D341Med (cell line): ENCODE measurements around the gene PNPLA1.
"Not testable (repeated sequence)": the region's sequence is repeated elsewhere in the genome, so short reads cannot be mapped to it uniquely, and the experiment has no call there.

Experiments used
- DNase-seq: peaks from one replicate; pipeline ENCODE4 v3.0.0; 2012; ENCODE audit warnings: low spot score

The PNPLA1 gene

DNA sequence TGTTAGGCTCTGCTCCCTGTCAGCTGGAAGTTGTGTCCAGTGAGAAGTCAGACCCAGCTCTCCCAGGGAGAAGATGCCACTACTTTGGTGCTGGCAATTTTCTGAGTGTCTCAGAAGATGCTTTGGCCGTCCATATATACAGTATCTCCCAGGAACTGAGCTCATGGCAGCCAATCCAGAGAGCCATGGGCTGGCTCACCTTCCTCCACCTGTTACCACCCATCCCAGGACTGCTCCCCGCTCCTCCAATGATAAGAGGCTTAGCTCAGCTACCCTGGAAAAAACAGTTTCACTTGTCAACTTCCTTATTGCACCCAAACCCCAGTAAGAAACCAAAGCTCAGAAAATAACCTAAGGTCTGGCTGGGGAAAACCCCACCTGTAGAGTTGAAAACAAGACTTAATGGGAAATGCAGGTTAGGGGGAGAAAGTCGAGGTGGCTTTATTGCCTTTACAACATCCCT lies 67.0 kb downstream of the PNPLA1 start, which contains the start of gene BNIP5:
TSS of gene BNIP5 (minus strand) at position 110 of the 463 bp plus-strand sequence. CDS start 6,198 bp downstream, outside the sequence.
- DNase-seq: no peak

DNA sequence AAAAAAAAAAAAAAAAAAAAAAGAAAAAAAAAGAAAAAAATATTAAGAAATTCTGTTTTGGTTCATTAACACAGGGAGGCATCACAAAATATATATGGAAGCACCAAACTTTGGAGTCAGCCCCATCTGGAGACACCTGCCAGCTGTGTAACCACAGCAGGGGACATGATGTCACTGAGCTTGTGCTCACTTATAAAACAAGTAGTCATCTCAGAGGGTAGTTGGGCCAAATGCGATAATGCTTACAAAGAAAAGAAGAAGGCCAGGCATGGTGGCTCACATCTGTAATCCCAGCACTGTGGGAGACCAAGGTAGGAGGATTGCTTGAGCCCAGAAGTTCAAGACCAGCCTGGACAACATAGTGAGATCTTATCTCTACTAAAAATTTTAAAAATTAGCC lies 68.0 kb downstream of the PNPLA1 start:
- no peak for DNase-seq

DNA sequence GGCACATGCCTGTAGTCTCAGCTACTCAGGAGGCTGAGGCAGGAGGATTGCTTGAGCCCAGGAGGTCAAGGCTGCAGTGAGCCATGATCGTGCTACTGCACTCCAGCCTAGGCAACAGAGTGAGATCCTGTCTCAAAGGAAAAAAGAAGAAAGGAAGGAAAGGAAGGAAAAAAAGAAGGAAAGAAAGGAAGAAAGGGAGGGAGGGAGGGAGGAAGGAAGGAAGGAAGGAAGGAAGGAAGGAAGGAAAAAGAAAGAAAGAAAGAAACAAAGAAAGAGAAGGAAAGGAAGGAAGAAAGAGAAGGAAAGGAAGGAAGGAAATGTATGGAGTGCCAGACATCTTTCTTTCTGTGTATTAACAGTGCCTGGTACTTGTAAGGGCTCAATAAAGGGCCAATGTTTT lies 68.4 kb downstream of the PNPLA1 start:
- DNase-seq: not testable (repeated sequence)

DNA sequence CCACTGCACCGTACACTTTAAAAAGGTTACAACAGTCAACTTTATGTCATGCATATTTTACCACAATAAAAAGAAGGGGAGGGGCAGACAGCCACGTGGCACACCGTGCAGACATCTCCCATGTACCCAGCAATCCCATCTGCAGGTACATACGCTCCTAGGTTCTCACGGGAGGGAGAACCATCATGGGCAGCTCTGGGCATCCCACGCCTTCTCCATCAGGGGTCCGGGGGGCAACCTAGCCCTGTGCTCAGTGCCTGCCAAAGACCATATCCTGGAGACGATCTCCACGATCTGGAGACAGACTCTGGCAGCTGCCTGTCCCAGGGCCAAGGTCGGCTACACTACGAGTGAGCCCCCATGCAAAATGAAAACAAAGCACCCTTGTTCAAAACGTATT lies 69.3 kb downstream of the PNPLA1 start:
- no peak for DNase-seq

DNA sequence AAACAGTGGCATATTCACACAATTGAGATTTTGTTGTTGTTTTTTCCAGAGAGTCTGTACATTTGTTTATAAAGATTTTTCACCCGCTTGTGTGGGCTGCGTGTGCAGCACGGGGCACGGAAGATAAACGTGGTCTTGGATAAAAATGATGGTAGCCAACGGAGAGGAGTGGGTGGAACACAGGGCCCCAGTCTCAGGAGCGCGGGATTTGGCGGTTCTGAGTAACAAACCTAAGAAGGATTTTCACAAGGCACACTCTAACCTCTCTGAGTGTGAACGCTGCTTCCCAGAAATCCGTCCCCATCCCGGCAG lies 70.4 kb downstream of the PNPLA1 start:
- no peak for DNase-seq

DNA sequence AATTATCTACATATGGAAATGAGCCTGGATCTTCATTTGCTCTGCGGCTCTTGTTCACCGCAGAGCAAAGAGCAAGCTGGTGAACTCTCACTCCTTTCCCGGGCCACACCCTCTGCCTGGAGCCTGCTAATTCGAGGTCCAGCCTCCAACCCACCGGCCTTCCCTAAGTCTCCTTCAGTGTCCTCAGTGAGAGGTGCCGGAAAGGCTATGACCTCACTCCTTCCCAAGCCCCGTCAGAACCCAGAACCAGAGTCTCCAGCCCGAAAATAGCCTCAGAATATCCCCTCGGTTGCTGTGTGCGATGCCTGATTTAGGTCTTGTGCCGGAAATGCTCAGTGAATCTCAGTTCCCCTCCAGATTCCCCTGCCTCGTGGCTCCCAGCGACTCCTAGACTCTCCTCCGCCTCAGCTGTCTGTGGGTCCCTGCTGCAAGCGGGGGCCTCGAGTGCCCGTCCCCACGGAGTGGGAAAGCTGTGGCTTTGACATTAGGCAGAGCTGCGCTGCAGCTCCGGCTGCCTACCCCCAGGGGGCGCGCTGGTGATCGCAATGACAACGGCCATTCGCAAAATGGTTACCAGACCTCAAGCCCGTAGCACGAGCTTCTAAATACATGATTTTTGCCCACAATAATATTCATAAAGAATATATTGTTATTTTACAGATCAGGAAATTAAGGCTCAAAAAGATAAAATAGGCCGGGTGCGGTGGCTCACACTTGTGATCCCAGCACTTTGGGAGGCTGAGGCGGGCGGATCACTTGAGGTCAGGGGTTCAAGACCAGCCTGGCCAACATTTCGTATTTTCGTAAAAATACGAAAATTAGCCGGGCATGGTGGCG lies 71.0 kb downstream of the PNPLA1 start:
- DNase-seq: peak; percentile 87

DNA sequence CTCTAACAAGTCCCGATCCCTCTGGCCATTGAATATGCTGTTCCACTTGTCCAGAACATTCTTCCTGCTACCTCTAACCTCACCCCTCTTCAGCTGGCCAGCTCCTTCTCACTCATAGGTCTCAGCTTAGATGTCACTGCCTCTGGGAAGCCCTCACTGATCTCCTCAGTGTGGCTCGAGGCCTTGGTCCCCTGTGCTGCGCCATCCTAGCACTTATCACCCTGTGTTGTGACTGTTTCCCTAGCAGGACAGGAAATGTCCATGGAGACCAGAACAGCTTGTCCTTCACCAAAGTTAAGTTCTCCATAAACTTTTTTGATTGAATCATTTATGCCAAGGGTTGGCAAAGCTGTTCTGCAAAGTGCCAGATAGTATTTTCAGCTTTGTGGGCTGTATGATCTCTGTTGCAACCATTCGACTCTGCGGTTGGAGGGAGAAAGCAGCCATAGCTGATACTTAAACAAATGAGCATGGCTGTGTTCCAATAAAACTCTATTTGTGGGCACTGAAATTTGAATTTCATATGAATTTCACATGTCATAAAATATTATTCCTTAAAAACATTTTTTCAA lies 73.3 kb downstream of the PNPLA1 start:
- no peak for DNase-seq

DNA sequence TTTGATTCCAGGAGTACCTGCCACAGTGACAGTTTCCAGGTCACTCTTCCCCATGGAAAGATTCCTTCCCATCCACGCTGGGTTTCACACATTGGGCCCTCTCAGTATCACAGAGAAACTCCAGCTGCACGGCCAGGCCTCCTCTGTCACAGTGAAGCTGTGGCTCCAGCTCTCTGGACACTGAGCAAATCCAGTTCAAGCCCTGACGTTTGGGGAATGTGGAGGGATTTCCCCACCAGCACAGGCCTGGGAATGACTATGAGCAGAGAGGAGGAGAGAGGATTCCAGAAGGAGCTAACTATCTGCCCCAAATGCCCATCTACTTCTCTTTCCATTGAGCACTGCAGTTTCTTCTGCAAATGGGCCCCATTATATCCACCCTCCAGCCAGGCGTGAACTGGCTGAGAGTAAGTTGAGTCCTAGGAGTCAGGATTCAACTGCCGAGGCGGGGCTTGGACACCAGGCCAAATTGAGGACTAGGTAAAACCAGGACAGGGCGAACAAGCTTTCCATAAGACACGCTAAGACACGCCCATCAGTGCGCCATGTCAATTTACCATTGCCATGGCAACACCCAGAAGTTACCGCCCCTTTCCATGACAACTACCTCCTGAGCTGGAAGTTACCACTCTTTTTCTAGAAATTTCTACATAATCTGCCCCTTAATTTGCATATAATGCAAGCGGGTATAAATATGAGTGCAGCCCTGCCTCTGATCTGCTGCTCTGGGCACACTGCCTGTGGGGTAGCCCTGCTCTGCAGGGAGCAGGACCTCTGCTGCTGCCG lies 76.0 kb downstream of the PNPLA1 start:
- DNase-seq: no peak

DNA sequence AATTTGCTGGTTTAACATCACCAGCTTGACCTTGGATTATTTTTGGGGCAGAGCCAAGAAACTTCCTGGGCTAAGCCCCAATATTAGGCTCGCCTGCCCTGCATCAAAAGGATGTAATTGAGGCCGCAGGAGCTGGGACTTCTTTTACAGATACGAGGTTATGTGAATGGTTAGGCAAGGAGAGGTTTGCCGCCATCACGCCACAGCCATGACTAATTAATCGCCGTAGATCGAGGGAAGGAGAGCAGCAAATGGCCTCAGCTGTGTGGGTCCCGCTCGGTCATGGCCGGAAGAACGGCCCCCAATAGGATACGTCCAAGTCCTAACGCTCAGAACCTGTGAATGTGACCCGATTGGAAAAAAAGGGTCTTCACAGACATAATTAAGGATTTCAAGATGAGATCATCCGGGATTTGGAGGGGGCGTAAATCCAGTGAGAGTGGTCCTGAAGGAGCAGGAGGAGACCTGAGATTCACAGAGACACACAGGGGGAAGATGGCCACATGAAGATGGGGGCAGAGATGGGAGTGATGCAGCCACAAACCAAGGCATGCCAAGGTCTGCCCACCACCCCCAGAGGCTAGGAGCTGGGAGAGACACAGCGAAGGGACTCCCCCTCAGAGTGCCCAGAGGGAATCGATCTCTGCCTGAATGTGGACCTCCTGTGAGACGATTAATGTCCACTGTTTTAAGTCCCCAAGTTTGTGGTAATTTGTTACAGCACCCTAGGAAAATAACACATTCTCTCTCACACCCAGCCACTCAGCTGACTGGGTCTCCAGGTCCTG lies 76.8 kb downstream of the PNPLA1 start:
- no peak for DNase-seq

DNA sequence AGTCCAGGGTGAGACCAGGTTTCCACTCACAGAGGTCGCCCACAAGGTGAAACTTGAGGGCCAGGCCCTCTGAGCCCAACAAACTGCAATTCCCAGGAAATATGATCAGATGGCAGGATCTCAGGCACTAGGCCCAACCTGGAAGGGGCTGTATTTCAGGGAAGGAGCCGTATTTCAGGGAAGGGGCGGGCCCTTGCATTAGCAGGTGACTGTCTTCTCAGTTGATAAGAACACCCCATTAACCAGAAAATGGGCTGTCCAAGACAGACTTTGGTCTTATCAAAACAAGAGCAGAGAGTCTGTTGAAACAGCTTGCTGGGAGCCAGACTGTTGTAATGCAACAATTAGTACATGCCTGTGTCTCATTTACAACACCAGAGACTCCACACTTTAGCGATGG lies 77.8 kb downstream of the PNPLA1 start:
- DNase-seq: no peak

DNA sequence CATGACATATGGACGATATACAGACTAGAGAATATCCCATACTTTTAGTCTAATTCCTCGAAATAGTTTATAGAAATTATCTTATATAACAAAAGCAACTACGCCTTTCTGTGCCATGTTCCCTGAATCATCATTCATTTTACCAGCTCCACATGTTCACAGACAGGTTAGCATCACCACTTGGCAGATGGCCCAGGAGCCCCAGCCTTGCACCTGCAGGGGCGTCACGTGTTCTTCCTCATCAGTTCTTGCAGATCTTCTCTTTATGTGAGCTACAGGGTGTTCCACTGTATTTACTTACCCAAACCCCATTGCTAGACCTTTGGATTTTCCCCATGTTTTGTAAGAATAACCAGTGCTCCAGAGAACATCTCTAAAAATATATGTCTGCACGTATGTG lies 79.4 kb downstream of the PNPLA1 start:
- no peak for DNase-seq

DNA sequence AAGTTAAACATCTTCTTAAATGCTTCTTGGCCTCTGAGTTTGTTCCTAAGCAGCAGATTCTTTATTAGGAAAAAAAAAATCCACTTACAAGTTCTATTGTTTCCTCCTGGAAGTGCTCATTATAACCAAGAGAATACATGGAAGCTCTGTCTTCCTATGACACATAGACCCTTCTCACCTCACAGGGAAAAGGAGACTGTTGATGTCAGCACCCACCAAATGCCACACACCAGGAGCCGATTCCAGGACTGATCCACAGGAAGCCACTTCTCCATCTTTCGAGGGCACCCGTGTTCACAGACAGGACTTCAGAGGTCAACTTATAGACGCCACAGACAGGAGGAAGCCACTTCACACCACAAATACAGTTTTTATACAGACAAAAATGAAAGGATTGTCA lies 80.2 kb downstream of the PNPLA1 start:
- DNase-seq: no peak

DNA sequence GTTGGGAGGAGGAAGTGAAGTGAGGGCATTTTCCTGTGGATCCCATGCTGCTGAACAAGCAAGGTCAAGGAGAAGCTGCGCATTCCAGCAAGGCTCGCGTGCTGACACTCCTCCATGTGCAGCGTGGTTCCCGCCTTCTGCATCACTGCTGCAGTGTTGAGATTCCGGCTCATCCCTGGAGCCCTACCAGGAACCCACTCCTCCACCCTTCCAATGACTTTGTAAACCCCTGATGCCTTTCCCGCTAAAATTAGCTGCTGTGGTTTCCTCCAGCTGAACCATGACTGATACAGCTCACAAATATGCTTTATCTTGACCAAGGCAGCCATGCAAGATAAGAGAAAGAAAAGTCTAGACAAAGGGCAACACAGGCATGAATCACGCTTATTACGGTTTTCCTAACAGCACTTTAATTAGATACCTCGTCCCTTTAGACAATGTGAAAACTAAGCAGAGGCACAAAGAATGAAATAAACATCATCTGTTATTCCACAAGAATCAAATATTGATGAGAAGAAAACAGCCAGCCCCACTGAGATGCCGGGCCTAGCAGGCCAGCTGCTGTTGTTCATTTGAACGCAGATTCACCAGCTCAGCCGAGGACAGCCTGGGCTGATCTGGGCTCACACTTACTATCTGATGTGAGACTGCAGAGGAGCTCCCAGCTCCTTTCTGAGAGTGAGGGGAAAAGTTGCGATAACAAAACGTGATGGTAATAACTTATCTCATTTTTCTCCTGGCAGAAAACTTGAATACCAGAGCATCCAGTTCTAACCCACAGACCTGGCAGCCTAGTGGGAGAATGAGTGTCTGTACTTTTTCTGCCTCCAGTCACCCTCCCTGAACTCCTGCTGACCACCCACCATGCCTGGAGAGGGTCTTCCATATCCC lies 81.1 kb downstream of the PNPLA1 start:
- no peak for DNase-seq

DNA sequence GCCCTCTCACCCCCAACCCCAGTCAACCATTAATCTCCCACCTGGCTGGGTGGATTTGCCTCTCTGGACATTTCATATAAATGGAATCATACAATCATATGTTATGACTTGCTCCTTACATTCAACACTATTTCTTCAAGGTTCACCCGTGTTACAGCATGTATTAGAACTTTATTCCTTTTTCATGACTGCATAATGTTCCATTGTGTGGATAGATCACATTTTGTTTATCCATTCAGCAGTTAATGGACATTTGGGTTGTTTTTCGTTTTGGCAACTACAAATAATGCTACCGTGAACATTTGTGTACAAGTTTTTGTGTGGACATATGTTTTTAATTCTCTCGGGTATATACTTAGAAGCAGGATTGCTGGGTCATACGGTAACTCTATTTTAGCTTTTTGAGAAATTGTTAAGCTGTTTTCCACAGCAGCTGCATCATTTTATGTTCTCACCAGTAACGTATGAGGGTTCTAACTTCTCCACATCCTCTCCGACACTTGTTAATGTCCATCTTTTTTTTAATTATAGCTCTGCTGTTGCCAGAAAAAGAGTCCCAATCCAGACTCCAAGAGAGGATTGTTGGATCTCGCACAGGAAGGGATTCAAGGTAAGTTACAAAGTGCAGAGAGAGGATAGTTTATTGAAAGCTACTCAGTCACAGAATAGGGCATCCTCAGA lies 82.8 kb downstream of the PNPLA1 start:
- DNase-seq: no peak

DNA sequence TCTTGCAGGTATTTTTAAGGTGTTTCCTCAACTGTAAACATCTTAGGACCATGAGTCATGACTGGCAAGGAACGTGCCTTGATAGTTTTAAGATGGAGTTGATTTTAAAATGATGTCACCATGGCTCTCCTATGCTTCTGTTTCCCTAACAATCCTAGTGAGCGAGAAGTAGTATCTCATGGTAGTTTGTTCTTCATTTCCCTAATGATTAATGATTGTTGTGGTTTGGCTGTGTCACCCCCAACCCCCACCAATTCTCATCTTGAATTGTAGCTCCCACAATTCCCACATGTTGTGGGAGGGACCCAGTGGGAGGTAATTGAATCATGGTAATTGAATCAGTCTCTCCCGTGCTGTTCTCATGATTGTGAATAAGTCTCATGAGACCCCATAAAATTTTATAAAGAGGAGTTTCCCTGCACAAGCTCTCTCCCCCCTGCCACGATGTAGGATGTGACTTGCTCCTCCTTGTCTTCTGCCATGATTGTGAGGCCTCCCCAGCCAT lies 83.6 kb downstream of the PNPLA1 start:
- DNase-seq: no peak

DNA sequence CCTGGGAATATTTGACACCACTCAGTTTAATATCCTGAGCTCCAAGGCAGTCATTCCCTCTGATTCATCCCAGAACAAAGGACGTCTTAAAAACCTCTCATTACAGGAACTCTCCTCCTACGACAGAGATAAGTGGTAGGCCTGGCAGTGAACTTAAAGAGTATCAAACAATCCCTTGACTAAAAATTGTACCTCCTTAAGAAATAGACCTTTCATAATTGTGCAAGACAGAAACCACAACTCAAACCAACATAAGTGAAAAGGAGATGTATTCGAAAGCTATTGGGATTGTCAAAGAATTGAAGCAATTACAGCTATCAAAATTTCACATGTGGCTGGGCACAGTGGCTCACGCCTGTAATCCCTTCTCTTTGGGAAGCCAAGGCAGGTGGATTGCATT lies 86.0 kb downstream of the PNPLA1 start:
- DNase-seq: no peak

DNA sequence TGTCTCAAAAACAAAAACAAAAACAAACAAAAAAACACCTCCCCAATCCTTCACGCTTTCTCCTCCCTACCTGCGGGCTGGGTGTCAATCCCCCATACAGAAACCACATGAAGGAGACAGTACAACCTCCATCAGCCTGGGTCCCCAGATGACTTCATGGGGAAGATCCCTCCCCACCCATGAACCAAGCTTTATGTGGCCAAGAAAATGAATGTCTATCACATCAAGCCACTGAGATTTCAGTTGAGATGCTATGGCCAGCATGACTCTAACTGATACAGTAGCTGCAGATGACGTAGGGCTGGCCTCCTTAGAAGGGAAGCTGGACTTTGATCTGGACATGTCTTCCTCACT lies 88.0 kb downstream of the PNPLA1 start:
- no peak for DNase-seq
